Neural cell (in vitro differentiated cells): Measurements from ENCODE around the gene ZNF23.

ENCODE experiments used
- EP300 ChIP-seq: fragments of 450-650 bp; conservative IDR thresholded peaks from 2 replicates; pipeline ENCODE4 v1.6.1; 2014; ENCODE audit warnings: antibody characterized with exemption, mild to moderate bottlenecking, moderate library complexity; ENCODE audit not compliant: poor library complexity, severe bottlenecking
- EZH2 ChIP-seq: fragments of 200-600, 300-800 bp; shearing (Covaris generic), sonication (generic); IDR thresholded peaks from 2 replicates; pipeline ENCODE4 v1.6.1; 2014; ENCODE audit warnings: antibody characterized with exemption, low read length, borderline replicate concordance, mild to moderate bottlenecking; ENCODE audit not compliant: insufficient read depth, poor library complexity, severe bottlenecking
- MXI1 ChIP-seq: fragments of 450-650 bp; conservative IDR thresholded peaks from 2 replicates; pipeline ENCODE4 v1.6.1; 2014; ENCODE audit warnings: antibody characterized with exemption, mild to moderate bottlenecking; ENCODE audit not compliant: poor library complexity, severe bottlenecking
- POLR2AphosphoS5 ChIP-seq: IDR thresholded peaks from 2 replicates; pipeline ENCODE4 v1.6.1; 2012
- RAD21 ChIP-seq: fragments of 450-650 bp; conservative IDR thresholded peaks from 2 replicates; pipeline ENCODE4 v1.6.1; 2014; ENCODE audit warnings: antibody characterized with exemption, mild to moderate bottlenecking, moderate library complexity
- REST ChIP-seq: IDR thresholded peaks from 2 replicates; pipeline ENCODE4 v1.6.1; 2012; ENCODE audit warnings: borderline replicate concordance
- SMC3 ChIP-seq: fragments of 450-650 bp; conservative IDR thresholded peaks from 2 replicates; pipeline ENCODE4 v1.6.1; 2014; ENCODE audit warnings: antibody characterized with exemption, mild to moderate bottlenecking, moderate library complexity; ENCODE audit not compliant: poor library complexity
- TAF1 ChIP-seq: IDR thresholded peaks from 2 replicates; pipeline ENCODE4 v1.6.1; 2012; ENCODE audit warnings: low read depth
- TF ChIP-seq, protein P1 (sequence below): fragments of 450-650 bp; IDR thresholded peaks from 2 replicates; pipeline ENCODE4 v1.5.1; 2014; ENCODE audit warnings: antibody characterized with exemption, mild to moderate bottlenecking, moderate library complexity; ENCODE audit not compliant: poor library complexity, severe bottlenecking

GRCh38 chr16:71482569-71482968 lies 20.5 kb upstream of the ZNF23 start:
- no peak for TF ChIP-seq EP300
- no peak for TF ChIP-seq TAF1
- TF ChIP-seq, protein P1, sequence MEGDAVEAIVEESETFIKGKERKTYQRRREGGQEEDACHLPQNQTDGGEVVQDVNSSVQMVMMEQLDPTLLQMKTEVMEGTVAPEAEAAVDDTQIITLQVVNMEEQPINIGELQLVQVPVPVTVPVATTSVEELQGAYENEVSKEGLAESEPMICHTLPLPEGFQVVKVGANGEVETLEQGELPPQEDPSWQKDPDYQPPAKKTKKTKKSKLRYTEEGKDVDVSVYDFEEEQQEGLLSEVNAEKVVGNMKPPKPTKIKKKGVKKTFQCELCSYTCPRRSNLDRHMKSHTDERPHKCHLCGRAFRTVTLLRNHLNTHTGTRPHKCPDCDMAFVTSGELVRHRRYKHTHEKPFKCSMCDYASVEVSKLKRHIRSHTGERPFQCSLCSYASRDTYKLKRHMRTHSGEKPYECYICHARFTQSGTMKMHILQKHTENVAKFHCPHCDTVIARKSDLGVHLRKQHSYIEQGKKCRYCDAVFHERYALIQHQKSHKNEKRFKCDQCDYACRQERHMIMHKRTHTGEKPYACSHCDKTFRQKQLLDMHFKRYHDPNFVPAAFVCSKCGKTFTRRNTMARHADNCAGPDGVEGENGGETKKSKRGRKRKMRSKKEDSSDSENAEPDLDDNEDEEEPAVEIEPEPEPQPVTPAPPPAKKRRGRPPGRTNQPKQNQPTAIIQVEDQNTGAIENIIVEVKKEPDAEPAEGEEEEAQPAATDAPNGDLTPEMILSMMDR, result no peak
- no peak for TF ChIP-seq POLR2AphosphoS5
- no peak for TF ChIP-seq RAD21
- no peak for TF ChIP-seq SMC3
- TF ChIP-seq EZH2, result no peak
- no peak for TF ChIP-seq MXI1
- TF ChIP-seq REST, result no peak
